GM21390 (cell line): Measurements from ENCODE around the gene SAA1.
A peak's percentile ranks its signal among the peaks of the same experiment; 100 is the strongest.

Experiments
- ATAC-seq: cut with Tn5 transposase; IDR thresholded peaks from one replicate; pipeline ENCODE4 v1.9.1; 2021; ENCODE audit not compliant: unreplicated experiment

Gene SAA1

GRCh38 chr11:18265949-18266348 lies at the start of gene SAA1:
Gene SAA1 (plus strand): TSS chr11:18266264. CDS start chr11:18266888, 624 bp downstream.
- no peak for ATAC-seq

DNA sequence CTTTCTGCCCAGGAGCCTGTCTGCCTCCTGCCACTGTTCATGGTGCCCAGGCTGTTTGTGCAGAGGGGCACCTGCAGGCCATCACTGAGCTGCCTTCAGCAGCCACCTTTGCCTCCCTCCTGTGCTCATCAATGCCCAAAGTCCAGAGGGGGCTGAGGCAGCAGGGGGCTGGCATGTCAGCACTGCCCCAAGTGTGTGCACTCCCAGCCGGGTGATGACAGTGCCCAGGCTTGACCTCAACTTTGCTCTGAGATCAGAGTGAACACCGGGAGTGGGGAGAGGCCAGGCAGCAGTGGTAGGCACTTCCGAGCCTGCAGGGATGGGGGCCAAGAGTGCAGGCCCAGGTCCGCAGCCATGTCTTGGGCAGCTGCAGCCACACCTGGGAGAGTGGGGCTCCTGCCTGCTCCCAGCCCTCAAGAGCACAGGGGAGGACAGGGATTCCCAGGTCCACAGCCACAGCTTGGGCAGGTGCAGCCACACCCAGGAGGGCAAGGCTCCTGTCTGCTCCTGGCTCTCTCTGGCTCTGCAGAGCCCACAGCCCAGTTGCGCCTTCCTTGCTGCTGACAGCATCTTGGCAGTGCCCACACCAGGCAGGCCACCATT lies 44.7 kb upstream of the SAA1 start:
- no peak for ATAC-seq

- no peak for ATAC-seq
Observed at GRCh38 chr11:18222814-18223421, 43.1 kb upstream of the SAA1 start.

- no peak for ATAC-seq
Observed at GRCh38 chr11:18223591-18224387, 42.3 kb upstream of the SAA1 start.

- ATAC-seq = no peak
Observed at GRCh38 chr11:18225913-18226312, 40.2 kb upstream of the SAA1 start.

GRCh38 chr11:18229501-18229900 lies 36.6 kb upstream of the SAA1 start:
- ATAC-seq = peak; percentile 95

DNA sequence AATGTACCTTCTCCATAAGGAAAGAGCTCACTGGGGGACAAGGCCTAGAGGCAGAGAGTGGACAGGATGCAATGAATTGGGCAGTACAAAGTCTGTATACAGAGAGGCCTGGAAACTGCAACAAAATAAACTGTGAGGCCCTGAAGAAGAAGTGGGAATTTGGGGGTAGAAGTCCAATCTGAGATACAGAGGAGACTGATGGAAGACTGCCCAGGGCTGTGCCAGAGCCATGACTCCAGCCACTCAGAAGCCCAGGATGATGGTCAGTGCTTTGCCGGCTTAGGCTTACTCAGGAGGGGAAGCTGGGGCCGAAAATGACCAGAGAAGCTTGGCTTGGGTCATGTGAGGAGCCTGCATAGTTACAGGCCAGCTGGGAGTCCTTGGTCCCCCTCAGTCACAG lies 35.2 kb upstream of the SAA1 start:
- ATAC-seq = no peak

- no peak for ATAC-seq
Observed at GRCh38 chr11:18233912-18234311, 32.2 kb upstream of the SAA1 start.

GRCh38 chr11:18235394-18236334 lies 30.4 kb upstream of the SAA1 start:
- ATAC-seq = no peak

GRCh38 chr11:18236664-18237356 lies 29.3 kb upstream of the SAA1 start, which contains the start of gene SAA4:
Gene SAA4 (minus strand): TSS chr11:18236802. CDS start chr11:18235926, 876 bp downstream.
- no peak for ATAC-seq

DNA sequence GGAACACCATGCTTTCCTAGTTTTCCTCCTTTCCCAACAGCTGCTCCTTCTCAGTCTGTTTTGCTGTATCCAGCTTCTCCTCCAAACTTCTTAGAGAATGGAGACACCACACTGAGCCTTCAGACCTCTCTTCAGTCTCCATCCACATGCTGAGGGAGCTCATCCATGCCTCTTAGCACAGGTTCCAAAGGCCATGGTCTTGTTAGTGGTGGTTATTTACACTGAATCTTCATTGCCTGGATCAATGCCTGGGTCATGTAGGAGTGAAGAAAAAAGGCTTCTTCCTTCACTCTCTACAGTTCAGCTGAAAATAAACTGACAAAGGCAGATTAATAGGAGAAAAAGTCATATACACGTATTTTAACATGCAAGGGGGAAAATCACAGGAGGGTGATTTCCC lies 26.4 kb upstream of the SAA1 start:
- no peak for ATAC-seq

GRCh38 chr11:18243783-18244362 lies 22.2 kb upstream of the SAA1 start:
- no peak for ATAC-seq

GRCh38 chr11:18245396-18245795 lies 20.7 kb upstream of the SAA1 start:
- ATAC-seq = no peak

DNA sequence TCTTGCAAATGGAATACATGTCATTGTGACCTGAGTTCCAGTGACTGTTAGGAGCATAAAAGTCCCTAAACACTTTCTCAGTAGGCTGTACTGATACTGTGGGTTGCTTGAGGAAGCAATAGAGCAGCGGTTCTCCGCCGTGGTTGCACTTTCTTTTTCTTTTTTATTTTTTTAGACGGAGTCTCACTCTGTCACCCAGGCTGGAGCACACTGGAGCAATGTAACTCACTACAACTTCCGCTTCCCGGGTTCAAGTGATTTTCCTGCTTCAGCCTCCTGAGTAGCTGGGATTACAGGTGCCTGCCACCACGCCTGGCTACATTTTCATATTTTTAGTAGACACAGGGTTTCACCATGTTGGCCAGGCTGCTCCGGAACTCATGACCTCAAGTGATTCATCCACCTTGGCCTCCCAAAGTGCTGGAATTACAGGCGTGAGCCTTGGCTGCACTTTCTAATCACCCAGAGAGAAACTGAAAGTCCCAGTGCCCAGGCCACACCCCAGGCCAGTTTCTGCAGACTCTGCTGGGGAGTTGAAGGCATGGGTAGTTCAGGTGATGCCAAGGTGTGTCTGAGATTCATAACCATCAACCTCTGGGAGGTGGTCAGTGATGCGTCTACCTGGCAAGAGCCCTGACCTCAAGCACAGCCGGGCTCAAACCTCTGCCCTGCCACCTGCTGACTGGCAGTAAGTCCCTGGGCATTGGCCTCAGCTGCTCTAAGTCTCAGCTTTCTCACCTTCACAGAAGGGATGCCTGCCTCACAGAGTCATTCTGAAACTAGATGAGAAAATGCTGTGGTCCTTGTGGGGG lies 19.5 kb upstream of the SAA1 start:
- ATAC-seq = peak; percentile 82

- ATAC-seq = peak; percentile 7
Observed at GRCh38 chr11:18247191-18247581, 18.9 kb upstream of the SAA1 start.

DNA sequence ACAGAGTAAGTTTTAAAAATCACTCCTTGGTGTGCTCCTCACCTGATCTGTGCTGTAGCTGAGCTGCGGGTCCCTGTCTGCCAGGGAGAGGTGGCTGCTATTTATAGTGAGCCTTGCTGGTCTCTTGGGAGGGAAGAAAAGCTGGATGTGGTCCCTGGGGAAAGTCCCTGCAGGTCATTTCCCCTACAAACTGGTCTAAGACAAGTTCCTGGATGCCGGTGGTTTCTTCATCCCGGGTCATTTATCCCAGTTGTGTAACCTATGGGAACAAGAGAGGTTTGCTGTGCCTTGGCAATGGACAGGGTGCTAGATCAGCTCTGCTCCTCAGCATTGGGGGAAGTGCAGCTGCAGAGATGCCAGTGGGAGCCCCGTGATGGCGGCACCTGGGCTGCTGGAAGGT lies 17.5 kb upstream of the SAA1 start, which contains the start of gene SAA2:
Gene SAA2, minus strand, starts transcription at position 108 of the 400 bp plus-strand sequence. CDS start 657 bp downstream, outside the sequence.
- ATAC-seq = no peak

DNA sequence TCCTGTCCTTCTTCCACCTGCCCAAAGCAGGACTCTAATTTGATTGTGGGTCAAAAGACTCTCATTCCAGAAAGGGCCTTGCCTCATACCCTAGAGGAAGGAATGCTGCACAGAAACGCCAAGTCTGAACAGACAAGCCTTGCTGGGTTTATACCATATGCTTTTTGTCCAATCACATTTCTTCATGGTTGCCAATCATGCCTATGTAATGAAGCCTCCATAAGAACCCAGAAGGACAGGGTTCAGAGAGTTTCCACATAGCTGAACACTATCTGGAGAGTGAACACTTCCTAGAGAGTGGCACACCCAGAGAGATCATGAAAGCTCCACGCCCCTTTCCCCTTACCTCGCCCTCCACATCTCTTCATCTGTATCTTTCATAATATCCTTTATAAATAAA lies 12.8 kb upstream of the SAA1 start:
- no peak for ATAC-seq

DNA sequence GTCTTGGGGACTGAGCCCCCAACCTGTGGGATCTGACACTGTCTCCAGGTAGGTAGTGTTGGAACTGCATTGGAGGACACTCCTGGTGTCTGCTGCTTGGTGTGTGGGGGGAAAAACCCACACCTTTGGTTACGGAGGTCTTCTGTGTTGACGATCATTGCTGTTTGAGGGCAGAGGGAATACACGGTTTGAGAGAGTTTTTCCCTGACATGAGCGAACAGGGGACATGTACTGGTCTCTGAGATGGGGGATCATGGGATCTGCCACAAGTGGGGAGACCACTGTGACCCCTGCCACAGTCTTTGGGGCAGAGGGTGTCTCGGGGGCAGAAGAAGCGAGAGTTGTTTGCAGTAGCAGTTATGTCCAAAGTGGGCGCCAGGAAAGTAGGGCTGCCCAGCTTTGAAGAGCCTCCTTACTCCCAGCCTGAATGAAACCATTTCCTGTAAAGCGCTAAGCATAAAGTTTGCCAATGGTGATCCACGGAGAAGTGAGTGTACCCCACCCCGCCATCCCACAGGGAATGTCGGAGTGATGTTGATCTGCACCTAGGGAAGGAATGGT lies 12.2 kb upstream of the SAA1 start:
- no peak for ATAC-seq
